Kidney epithelial cell (primary cell): Measurements from ENCODE around the gene LDB2. TPM values are rescaled to one million over a fixed set of nuclear protein-coding genes. Genes with fewer than 3 reads are reported as not detected.

Experiments used
- DNase-seq: peaks from one replicate; pipeline ENCODE4 v3.0.0-alpha.2; 2010; ENCODE audit warnings: low read depth
- H3K27me3 ChIP-seq: 2 replicates; pipeline ENCODE4 v1.6.0; 2011; ENCODE audit warnings: low read length; ENCODE audit not compliant: control insufficient read depth, insufficient read depth
- H3K36me3 ChIP-seq: 2 replicates; pipeline ENCODE4 v1.5.1; 2011; ENCODE audit warnings: low read length; ENCODE audit not compliant: control insufficient read depth, insufficient read depth
- H3K4me3 ChIP-seq: 2 replicates; pipeline ENCODE4 v1.5.1; 2011; ENCODE audit warnings: low read depth, mild to moderate bottlenecking, control low read depth, low read length
- CTCF ChIP-seq: IDR thresholded peaks from 2 replicates; pipeline ENCODE4 v1.5.1; 2011; ENCODE audit warnings: mild to moderate bottlenecking, moderate library complexity, low read length, control low read depth, inconsistent platforms; ENCODE audit not compliant: insufficient read depth, poor library complexity, severe bottlenecking
- total RNA-seq: library from RNA; depleted of rRNA; stranded (reverse); fragments of >200 nt; gene quantifications from 2 replicates; pipeline ENCODE4 v1.2.3, GENCODE V29; 2015

Gene LDB2
- total RNA-seq, 1 donor from 2014 or later = 0.46 TPM

- TF ChIP-seq CTCF = no peak
- no peaks in the 10 kb centered on the region for H3K36me3 ChIP-seq
- H3K4me3 ChIP-seq = no peak overlapping the region
- no peaks in the 10 kb centered on the region for H3K27me3 ChIP-seq
- no peak for DNase-seq
Measured at GRCh38 chr4:16890651-16891050, 7.8 kb downstream of the LDB2 start.

- no peak for DNase-seq
- TF ChIP-seq CTCF = no peak
- Histone ChIP-seq H3K4me3 (no peak overlapping the region), H3K36me3 (no peaks in the 10 kb centered on the region), H3K27me3 (no peaks in the 10 kb centered on the region)
Measured at GRCh38 chr4:16889945-16890344, 8.5 kb downstream of the LDB2 start.

GRCh38 chr4:16887887-16888286 is 10.6 kb downstream of the LDB2 start:
- Histone ChIP-seq H3K4me3 (no peak overlapping the region), H3K27me3 (no peaks in the 10 kb centered on the region), H3K36me3 (no peaks in the 10 kb centered on the region)
- no peak for DNase-seq
- TF ChIP-seq CTCF = no peak

- Histone ChIP-seq H3K27me3 (no peaks in the 10 kb centered on the region), H3K4me3 (no peak overlapping the region), H3K36me3 (no peaks in the 10 kb centered on the region)
- TF ChIP-seq CTCF = no peak
- DNase-seq = no peak
Measured at GRCh38 chr4:16884673-16885460, 13.6 kb downstream of the LDB2 start.

- no peak for TF ChIP-seq CTCF
- Histone ChIP-seq H3K27me3 (no peaks in the 10 kb centered on the region), H3K36me3 (no peaks in the 10 kb centered on the region), H3K4me3 (no peak overlapping the region)
- DNase-seq = no peak
Measured at GRCh38 chr4:16883806-16884205, 14.6 kb downstream of the LDB2 start.

GRCh38 chr4:16881151-16881884 is 17.1 kb downstream of the LDB2 start:
- H3K4me3 ChIP-seq = no peak overlapping the region
- H3K27me3 ChIP-seq = no peaks in the 10 kb centered on the region
- no peak for DNase-seq
- no peak for TF ChIP-seq CTCF
- H3K36me3 ChIP-seq = no peaks in the 10 kb centered on the region
